Prostate gland (tissue), 2 donors: ENCODE data around the gene NAT9.

Source experiments
- POLR2A ChIP-seq: fragments of 450-650 bp; IDR thresholded peaks from one replicate; pipeline ENCODE4 v1.6.1; 2016; ENCODE audit warnings: antibody characterized with exemption, mild to moderate bottlenecking
- POLR2AphosphoS5 ChIP-seq: sonication (generic); formaldehyde crosslinking; IDR thresholded peaks from one replicate; pipeline ENCODE4 v1.6.1; 2017; ENCODE audit warnings: antibody characterized with exemption
- TF ChIP-seq, protein P1 (sequence below), 4 experiments: fragments of 200-600 bp in 2 of 4; fragments of 450-650 bp in 2 of 4; sonication (generic) in 2 of 4; IDR thresholded peaks; 1 replicate in 3 of 4; 2 replicates in 1 of 4; pipeline ENCODE4 v1.5.1; 2016 to 2019; ENCODE audit warnings: antibody characterized with exemption in 4 of 4, mild to moderate bottlenecking in 2 of 4, moderate library complexity in 2 of 4

DNA sequence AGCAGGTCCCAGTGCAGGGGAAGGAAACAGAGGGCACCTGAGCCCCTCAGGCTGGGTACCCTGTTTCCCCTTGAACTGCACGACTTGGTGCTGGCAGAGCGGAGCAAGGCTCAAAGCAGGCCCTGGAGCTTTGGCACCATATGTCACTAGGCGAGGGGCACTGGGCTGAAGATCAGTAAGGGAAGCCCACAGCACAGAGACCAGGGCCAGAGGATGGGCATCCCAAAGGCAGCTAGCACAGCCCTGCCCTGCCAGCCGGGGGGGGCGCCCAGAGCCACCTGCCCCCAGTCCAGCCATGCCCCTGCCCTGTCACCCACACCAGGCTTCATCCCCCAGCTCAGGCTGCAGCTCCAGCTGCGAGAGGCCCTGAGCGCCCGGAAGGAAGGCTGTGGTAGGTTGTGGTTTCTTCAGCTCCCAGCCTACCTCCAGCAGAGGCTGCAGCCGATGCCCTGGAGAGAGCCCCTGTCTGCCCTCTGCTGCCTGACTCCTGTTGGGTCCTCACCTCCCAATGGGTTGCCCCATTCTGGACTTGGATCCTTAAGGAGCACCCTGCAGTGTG is 16.8 kb downstream of the NAT9 start:
- TF ChIP-seq POLR2A (no peak), POLR2AphosphoS5 (no peak)
- TF ChIP-seq, protein P1, sequence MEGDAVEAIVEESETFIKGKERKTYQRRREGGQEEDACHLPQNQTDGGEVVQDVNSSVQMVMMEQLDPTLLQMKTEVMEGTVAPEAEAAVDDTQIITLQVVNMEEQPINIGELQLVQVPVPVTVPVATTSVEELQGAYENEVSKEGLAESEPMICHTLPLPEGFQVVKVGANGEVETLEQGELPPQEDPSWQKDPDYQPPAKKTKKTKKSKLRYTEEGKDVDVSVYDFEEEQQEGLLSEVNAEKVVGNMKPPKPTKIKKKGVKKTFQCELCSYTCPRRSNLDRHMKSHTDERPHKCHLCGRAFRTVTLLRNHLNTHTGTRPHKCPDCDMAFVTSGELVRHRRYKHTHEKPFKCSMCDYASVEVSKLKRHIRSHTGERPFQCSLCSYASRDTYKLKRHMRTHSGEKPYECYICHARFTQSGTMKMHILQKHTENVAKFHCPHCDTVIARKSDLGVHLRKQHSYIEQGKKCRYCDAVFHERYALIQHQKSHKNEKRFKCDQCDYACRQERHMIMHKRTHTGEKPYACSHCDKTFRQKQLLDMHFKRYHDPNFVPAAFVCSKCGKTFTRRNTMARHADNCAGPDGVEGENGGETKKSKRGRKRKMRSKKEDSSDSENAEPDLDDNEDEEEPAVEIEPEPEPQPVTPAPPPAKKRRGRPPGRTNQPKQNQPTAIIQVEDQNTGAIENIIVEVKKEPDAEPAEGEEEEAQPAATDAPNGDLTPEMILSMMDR (IDR thresholded peaks at IDR 0.05): no peak
